ENCODE measurements around the gene PPP3CB. TPM values are rescaled to one million over a fixed set of nuclear protein-coding genes. Genes with fewer than 3 reads are reported as not detected.

The PPP3CB gene

GRCh38 chr10:73388228-73388627 is 107.6 kb downstream of the PPP3CB start:
- Histone ChIP-seq H3K27me3 (ENCODE audit: control insufficient read depth, insufficient read depth, low read length) (no peaks in the 10 kb centered on the region), H3K4me2 (ENCODE audit: low read length) (no peak overlapping the region), H3K9ac (ENCODE audit: low read depth, low read length) (no peak overlapping the region), H3K9me3 (replicated peaks; ENCODE audit: low read length) (no peaks in the 10 kb centered on the region), H3K4me1 (ENCODE audit: control insufficient read depth, insufficient read depth, low read length) (no peaks in the 10 kb centered on the region), H3K4me3 (ENCODE audit: low read length) (no peak overlapping the region), H3K36me3 (ENCODE audit: insufficient read depth, low read length) (peaks cover 63% of the 10 kb centered on the region)

- Histone ChIP-seq H3K9ac (ENCODE audit: low read depth, low read length) (no peak overlapping the region), H3K4me2 (ENCODE audit: low read length) (no peak overlapping the region), H3K9me3 (replicated peaks; ENCODE audit: low read length) (no peaks in the 10 kb centered on the region), H3K4me3 (ENCODE audit: low read length) (no peak overlapping the region), H3K4me1 (ENCODE audit: control insufficient read depth, insufficient read depth, low read length) (no peaks in the 10 kb centered on the region), H3K27me3 (ENCODE audit: control insufficient read depth, insufficient read depth, low read length) (no peaks in the 10 kb centered on the region), H3K36me3 (ENCODE audit: insufficient read depth, low read length) (peaks cover 76% of the 10 kb centered on the region)
Observed at GRCh38 chr10:73386583-73386982, 109.2 kb downstream of the PPP3CB start.

Small RNA genes within 50 kb of the gene (small RNA-seq; reads per million reads assigned to genes)
- not detected for gene RNU6-883P
